ENCODE data around the gene OGT.
"Not testable (repeated sequence)": the region's sequence is repeated elsewhere in the genome, so short reads cannot be mapped to it uniquely, and the experiment has no call there.

The OGT gene

DNA sequence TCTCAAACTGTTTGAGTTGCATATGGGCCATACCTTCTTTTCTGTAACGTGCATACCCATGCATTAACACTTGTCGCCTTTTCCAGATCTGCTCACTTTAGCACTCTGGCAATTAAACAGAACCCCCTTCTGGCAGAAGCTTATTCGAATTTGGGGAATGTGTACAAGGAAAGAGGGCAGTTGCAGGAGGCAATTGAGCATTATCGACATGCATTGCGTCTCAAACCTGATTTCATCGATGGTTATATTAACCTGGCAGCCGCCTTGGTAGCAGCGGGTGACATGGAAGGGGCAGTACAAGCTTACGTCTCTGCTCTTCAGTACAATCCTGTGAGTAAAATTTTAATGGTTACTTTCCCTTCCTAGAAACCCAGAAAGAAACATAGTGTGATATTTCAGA, 4.8 kb downstream of the OGT start:
- no peak for DNase-seq (ENCODE audit: low read depth in 2 of 2, low spot score in 1 of 2)

- no peak for DNase-seq (ENCODE audit: low read depth in 2 of 2, low spot score in 1 of 2)
These were observed 7.9 kb downstream of the OGT start for GRCh38 chrX:71540801-71541200.

DNA sequence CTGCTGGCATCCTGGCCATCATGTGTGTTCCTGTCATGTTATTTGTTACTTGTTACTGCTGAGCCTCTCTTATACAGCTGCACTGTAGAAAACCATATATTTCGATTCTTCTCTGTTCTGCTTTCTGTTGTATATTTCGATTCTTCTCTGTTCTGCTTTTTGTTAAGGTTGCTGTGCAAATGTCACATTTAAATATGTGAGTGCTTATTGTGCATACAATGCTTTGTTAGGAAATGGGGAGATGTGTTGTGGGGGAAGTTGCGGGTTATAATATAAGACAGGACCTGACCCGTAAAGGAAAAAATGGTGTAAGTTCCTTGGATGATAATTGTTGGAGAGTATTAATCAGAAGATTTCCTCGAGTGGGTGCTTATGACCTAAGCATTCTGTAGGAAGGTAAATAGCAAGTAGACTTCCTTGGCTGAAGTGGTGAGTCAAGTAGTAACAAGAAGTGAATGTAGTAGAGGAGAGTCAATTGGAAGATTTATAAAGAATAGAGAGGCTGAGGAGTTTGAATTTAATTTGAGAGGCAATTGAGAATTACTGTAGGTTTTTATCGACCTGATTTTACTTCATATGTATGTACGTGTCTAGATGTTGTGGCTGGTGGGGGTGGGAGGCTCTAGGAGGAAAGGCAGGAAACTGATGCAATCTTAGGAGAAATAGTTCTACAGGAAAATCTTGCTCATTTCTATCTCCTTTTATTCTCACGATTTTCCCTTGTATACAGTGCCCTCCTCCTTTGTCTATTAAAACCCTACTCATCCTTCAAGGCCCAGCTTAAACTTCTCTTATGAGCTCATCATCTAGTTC, 8.5 kb downstream of the OGT start:
- no peak for DNase-seq (ENCODE audit: low read depth in 2 of 2, low spot score in 1 of 2)

GRCh38 chrX:71542411-71542810, 9.5 kb downstream of the OGT start:
- no peak for DNase-seq (ENCODE audit: low read depth in 2 of 2, low spot score in 1 of 2)

- no peak for DNase-seq (ENCODE audit: low read depth in 2 of 2, low spot score in 1 of 2)
These were observed 9.9 kb downstream of the OGT start for GRCh38 chrX:71542825-71543224.

DNA sequence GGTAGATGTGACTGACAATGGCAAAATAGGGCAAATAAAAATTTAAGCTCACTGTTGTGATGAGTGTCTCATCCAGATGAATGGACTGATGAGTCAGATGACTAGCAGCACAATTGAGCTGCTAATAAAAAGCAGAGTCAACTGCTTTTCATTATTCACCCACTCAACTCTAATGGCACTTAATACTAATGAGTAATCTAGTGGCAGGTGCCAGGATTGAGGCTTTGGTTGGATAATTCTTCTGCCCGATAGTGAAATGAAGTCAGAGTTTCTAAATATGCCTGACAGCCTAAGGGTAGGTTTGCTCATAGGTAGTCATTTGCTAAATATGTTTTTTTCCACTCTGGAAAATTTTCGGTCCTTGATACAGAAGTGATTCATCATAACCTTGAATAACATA, 10.4 kb downstream of the OGT start:
- no peak for DNase-seq (ENCODE audit: low read depth in 2 of 2, low spot score in 1 of 2)

DNA sequence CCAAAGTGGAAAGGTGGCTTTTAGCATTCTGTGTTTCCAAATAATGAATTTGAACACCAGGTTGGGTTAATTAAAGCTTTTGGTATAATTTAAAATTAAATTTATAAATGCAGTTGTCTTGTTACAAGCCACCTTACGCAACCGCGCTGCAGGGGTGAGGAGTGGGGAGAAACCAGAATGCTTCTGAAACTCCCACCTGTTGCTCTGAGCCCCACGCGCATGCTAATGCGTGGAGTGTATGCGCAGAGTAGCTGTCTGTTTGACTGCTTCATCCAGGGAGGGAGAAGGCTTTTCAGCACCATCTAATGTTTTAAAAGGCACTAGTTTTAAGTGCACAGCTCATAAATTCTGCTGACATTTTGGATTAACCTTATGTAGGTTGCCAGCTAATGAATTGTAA, 12.5 kb downstream of the OGT start:
- DNase-seq (ENCODE audit: low read depth in 2 of 2, low spot score in 1 of 2): no peak

GRCh38 chrX:71546879-71547278, 14.0 kb downstream of the OGT start:
- DNase-seq (ENCODE audit: low read depth in 2 of 2, low spot score in 1 of 2): no peak

GRCh38 chrX:71547339-71547738, 14.4 kb downstream of the OGT start:
- no peak for DNase-seq (ENCODE audit: low read depth in 2 of 2, low spot score in 1 of 2)

DNA sequence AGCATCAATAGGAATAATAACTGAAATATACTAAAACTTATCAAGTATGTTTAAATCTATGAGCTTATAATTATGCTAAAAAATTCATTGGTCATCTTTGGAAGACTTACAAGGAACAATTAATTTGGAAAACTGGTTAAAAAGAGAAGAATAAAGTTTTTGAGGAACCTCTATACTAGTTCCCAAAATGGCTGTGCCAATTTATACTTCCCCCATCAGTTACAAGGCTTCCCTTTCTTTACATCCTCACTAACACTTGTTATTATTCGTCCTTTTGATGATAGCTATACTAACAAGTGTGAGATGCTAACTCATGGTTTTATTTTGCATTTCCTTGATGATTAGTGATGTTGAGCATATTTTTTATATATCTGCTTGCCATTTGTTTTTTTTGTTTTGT, 17.1 kb downstream of the OGT start:
- DNase-seq (ENCODE audit: low read depth in 2 of 2, low spot score in 1 of 2): no peak

- DNase-seq (ENCODE audit: low read depth in 2 of 2, low spot score in 1 of 2): no peak
These were observed 17.7 kb downstream of the OGT start for GRCh38 chrX:71550578-71550977.

DNA sequence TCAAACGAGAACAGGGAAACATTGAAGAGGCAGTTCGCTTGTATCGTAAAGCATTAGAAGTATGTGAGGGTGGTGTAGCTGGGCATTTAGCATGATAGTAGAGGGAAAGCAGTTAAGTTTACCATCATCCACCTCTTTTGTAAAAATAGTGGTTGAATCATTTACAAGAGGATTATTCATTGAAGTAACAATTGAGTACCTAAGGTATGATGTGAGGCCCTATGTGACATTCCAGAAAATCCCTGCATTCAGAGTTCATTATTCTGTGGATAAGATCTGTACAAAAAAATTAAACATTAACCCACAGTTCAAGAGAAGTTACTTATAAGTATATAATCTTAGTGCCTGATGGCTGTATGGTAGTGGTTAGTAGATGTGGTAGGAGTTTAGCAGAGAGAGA, 23.1 kb downstream of the OGT start:
- no peak for DNase-seq (ENCODE audit: low read depth in 2 of 2, low spot score in 1 of 2)

- no peak for DNase-seq (ENCODE audit: low read depth in 2 of 2, low spot score in 1 of 2)
These were observed 26.0 kb downstream of the OGT start for GRCh38 chrX:71558920-71559319.

DNA sequence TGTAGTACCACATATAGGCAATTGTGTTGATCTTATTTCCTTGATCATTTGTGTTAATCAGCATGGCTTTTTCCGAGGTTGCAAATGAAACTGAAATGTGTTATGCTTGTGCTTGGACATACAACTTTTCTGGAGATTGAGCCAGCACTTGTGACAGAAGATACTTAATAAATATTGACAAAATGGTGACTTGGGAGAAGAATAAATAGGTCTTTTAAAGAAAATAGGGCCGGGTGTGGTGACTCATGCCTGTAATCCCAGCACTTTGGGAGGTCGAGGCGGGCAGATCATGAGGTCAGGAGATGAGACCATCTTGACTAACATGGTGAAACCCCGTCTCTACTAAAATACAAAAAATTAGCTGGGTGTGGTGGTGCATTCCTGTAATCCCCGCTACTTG, 26.9 kb downstream of the OGT start:
- DNase-seq (ENCODE audit: low read depth in 2 of 2, low spot score in 1 of 2): not testable (repeated sequence)

DNA sequence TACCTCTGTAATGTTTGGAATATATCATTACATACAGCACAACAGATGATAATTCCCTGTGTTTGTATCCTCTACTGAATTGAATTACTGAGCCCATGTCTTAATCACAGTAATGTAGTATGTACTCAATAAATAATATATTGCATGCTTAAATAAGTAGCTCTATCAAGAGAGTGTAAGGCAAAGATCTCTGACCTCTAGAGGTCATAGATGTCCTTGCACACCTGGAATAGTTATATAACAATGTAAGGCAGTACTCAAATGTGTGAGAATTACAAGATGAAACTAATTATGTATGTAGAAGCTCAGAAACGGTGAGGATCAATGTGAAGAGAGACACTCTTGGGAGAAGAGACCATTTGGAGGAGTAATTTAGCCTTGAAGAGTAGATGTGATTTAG, 31.0 kb downstream of the OGT start:
- DNase-seq (ENCODE audit: low read depth in 2 of 2, low spot score in 1 of 2): no peak

DNA sequence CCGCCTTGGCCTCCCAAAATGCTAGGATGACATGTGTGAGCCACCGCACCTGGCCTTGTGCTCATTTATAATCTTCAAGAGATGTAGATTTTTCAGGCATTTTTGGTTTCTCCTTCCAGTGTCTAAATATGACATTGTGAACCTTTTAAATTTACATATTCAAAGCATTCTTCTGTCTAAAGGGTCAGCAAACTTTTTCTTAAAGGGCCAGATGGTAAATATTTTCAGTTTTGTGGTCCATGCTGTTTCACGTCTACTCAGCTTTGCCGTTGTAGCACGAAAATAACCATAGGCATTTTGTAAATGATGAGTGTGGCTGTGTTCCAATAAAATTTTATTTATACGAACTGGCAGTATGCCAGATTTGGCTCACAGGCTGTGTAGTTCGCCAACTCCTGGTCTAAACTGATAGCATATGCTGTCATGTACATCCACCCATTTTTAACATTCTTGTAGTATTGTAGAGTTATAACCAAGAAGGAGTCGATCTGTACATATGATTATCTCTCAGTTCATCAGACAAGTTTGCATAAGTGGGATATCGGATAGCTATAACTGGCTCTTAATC, 32.7 kb downstream of the OGT start:
- DNase-seq (ENCODE audit: low read depth in 2 of 2, low spot score in 1 of 2): no peak

GRCh38 chrX:71571390-71571789, 38.5 kb downstream of the OGT start:
- DNase-seq (ENCODE audit: low read depth in 2 of 2, low spot score in 1 of 2): not testable (repeated sequence)

- DNase-seq (ENCODE audit: low read depth in 2 of 2, low spot score in 1 of 2): no peak
These were observed 40.7 kb downstream of the OGT start for GRCh38 chrX:71573590-71573989.

- DNase-seq (ENCODE audit: low read depth in 2 of 2, low spot score in 1 of 2): no peak
These were observed 44.8 kb downstream of the OGT start for GRCh38 chrX:71577682-71578081.

DNA sequence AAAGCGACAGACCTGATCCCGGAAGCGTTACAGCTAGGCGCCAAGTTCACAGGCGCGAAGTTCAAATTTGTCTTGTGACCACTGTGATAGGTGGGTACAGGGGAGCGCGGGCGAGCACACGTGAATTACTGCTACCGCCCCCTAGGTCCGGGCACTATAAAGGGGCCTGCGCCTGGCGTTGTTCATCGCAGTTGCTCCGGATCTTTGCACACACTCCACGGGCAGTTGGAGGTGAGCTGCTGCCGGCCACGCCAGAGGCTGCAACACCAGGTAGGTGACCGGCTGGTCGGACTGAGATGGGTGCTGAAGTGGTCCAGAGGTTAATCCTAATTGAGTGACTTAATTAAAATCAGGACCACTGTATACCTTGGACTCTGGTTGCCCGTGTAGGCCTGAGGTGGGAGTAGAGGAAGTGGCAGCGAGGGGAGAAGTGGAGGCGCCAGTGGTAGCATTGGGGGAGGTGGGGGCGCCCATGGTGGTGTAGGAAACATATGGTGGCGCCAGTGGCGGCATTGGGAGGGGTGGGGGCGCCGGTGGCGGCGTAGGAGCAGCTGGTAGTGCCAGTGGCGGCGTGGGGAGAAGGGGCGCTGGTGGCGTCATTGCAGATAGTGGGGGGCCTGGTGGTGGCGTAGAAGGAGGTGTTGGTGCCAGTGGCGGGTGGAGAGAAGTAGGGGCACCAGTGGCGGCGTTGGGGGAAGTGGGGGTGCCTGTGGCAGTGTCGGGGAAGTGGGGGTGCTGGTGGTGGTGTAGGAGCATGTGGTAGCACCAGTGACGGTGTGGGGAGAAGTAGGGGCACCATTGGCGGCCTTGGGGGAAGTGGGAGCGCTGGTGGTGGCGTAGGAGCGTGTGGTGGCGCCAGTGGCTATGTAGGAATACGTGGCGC, 45.6 kb downstream of the OGT start, which contains the start of gene GCNA:
Gene GCNA, plus strand, starts transcription at position 185 of the 883 bp plus-strand sequence. CDS start 2,385 bp downstream, outside the sequence.
- no peak for DNase-seq (ENCODE audit: low read depth in 2 of 2, low spot score in 1 of 2)

DNA sequence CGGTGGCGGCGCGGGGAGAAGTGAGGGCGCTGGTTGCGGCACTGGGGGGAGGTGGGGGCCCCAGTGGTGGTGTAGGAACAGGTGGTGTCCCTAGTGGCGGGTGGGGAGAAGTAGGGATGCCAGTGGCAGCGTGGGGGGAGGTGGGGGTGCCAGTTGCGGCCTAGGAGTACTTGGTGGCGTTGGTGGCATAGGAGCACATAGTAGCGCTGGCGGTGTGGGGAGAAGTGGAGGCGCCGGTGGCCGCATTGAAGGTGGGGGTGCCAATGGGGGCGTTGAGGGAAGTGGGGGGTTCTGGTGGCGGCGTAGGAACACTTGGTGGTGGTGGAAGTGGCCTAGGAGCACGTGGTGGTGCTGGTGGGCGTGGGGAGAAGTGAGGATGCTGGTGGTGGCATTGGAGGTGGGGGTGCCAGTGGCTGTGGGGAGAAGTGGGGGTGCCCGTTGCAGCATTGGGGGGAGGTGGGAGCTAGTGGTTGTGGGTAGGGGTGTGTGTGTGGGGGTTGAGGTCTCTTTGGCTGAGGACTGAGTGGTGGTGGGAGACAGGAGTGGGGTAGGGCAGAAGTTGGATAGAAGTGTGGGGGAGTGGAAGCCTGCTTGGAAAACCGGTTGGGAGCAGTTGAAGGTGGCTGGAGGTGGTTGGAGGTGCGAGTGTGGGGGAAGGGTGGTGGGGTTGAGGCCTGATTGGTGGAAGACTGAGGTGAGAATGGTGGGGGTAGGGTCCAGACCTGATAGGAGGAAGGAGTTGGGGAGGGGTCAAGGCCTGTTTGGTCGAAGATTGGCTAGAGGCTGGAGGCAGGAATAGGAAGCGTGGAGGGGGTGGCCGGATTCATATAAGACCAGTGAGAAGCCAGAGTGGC, 46.5 kb downstream of the OGT start:
- DNase-seq (ENCODE audit: low read depth in 2 of 2, low spot score in 1 of 2): no peak

Measured in stimulated activated CD8-positive, alpha-beta memory T cell treated with anti-CD3 and anti-CD28 coated beads, Interleukin-4, amount 100 ng/mL, for 1 hour (primary cell).